SK-N-SH (cell line): ENCODE results near the gene SPRYD3. TPM values are rescaled to one million over a fixed set of nuclear protein-coding genes. Genes with fewer than 3 reads are reported as not detected.

Source experiments
- CTCF ChIA-PET: fragments of 300-600, 350-600 bp; formaldehyde crosslinking; extraction: SDS; loops from one replicate; lab custom pipeline; 2021; lab: Yijun Ruan, JAX
- POLR2A ChIA-PET: fragments of 350-600 bp; sonication (Branson Sonifier 250); formaldehyde crosslinking; extraction: SDS; loops from one replicate; lab custom pipeline; 2020; ENCODE audit warnings: antibody characterized with exemption, inconsistent platforms; lab: Yijun Ruan, JAX
- DNase-seq: peaks from one replicate; pipeline ENCODE4 v3.0.0; 2012
- H2AFZ ChIP-seq: fragments of 200-600 bp; sonication (generic); 2 replicates; pipeline ENCODE4 v1.8.1; 2016; ENCODE audit warnings: antibody characterized with exemption, mild to moderate bottlenecking, low read depth
- H3F3A ChIP-seq: fragments of 200-600 bp; sonication (generic); replicated peaks from 2 replicates; pipeline ENCODE3; 2016; ENCODE audit warnings: antibody characterized with exemption, mild to moderate bottlenecking; ENCODE audit not compliant: insufficient read depth
- H3K27ac ChIP-seq, 2 experiments: fragments of 200-500 bp in 1 of 2; fragments of 200-600 bp in 1 of 2; sonication (Bioruptor generic) in 1 of 2; sonication (generic), shearing (Covaris generic) in 1 of 2; 2 replicates each; pipeline versions ENCODE4 v1.5.1 to v1.6.1; 2014 to 2016; ENCODE audit warnings: low read depth in 2 of 2, inconsistent platforms in 1 of 2, low read length in 1 of 2, mild to moderate bottlenecking in 1 of 2, mixed read lengths in 1 of 2
- H3K27me3 ChIP-seq: fragments of 200-600 bp; sonication (generic), shearing (Covaris generic); 2 replicates; pipeline ENCODE4 v1.6.1; 2016; ENCODE audit warnings: mixed run types; ENCODE audit not compliant: insufficient read depth
- H3K36me3 ChIP-seq, 2 experiments: fragments of 200-500 bp in 1 of 2; fragments of 200-600 bp in 1 of 2; sonication (Bioruptor generic) in 1 of 2; sonication (generic) in 1 of 2; replicated peaks in 1 of 2; 2 replicates each; pipeline versions ENCODE3 to v1.5.1; 2014 to 2016; ENCODE audit warnings: low read length in 1 of 2, mild to moderate bottlenecking in 1 of 2; ENCODE audit not compliant: insufficient read depth in 2 of 2, control insufficient read depth in 1 of 2
- H3K4me1 ChIP-seq, 2 experiments: fragments of 200-500 bp in 1 of 2; fragments of 200-600 bp in 1 of 2; sonication (Bioruptor generic) in 1 of 2; sonication (generic), shearing (Covaris generic) in 1 of 2; 2 replicates each; pipeline versions ENCODE4 v1.5.1 to v1.6.1; 2014 to 2016; ENCODE audit warnings: low read depth in 1 of 2, low read length in 1 of 2, mixed run types in 1 of 2; ENCODE audit not compliant: insufficient read depth in 2 of 2, control insufficient read depth in 1 of 2
- H3K4me2 ChIP-seq: fragments of 200-600 bp; sonication (generic), shearing (Covaris generic); 2 replicates; pipeline ENCODE4 v1.6.1; 2017; ENCODE audit warnings: mixed run types
- H3K4me3 ChIP-seq, 2 experiments: fragments of 200-500 bp in 1 of 2; fragments of 200-600 bp in 1 of 2; sonication (Bioruptor generic) in 1 of 2; sonication (generic), shearing (Covaris generic) in 1 of 2; 2 replicates each; pipeline versions ENCODE4 v1.5.1 to v1.8.1; 2014 to 2016; ENCODE audit warnings: low read depth in 2 of 2, inconsistent platforms in 1 of 2, low read length in 1 of 2, mild to moderate bottlenecking in 1 of 2, mixed read lengths in 1 of 2, moderate library complexity in 1 of 2
- H3K79me2 ChIP-seq: fragments of 200-600 bp; sonication (generic); 2 replicates; pipeline ENCODE4 v1.8.1; 2017; ENCODE audit warnings: mild to moderate bottlenecking; ENCODE audit not compliant: insufficient read depth
- H3K9ac ChIP-seq: fragments of 200-600 bp; sonication (generic); 2 replicates; pipeline ENCODE4 v1.6.1; 2017; ENCODE audit warnings: mixed run types
- H3K9me2 ChIP-seq: fragments of 200-600 bp; sonication (generic); 2 replicates; pipeline ENCODE4 v1.6.1; 2017; ENCODE audit warnings: mixed run types
- H3K9me3 ChIP-seq: fragments of 200-600 bp; sonication (generic); 2 replicates; pipeline ENCODE4 v1.6.1; 2017; ENCODE audit warnings: mixed run types, mild to moderate bottlenecking, moderate library complexity
- H4K20me1 ChIP-seq: fragments of 200-600 bp; sonication (generic); 2 replicates; pipeline ENCODE4 v1.6.1; 2017; ENCODE audit warnings: mild to moderate bottlenecking, mixed run types; ENCODE audit not compliant: insufficient read depth
- CTCF ChIP-seq: fragments of 200-600 bp; sonication (generic); IDR thresholded peaks from 2 replicates; pipeline ENCODE4 v1.6.1; 2017; ENCODE audit warnings: antibody characterized with exemption, mild to moderate bottlenecking, moderate library complexity
- ELF1 ChIP-seq: IDR thresholded peaks from 2 replicates; pipeline ENCODE4 v1.4.0; 2012
- EP300 ChIP-seq, 2 experiments: IDR thresholded peaks; 2 replicates each; pipeline versions ENCODE4 v1.4.0 to v1.6.1; 2012; ENCODE audit warnings: borderline replicate concordance in 1 of 2, low read depth in 1 of 2, low read length in 1 of 2
- EZH2phosphoT487 ChIP-seq: fragments of 200-600 bp; sonication (generic); IDR thresholded peaks from 2 replicates; pipeline ENCODE4 v1.6.1; 2017; ENCODE audit warnings: low read depth, mixed run types, mild to moderate bottlenecking, antibody characterized with exemption, moderate library complexity, borderline replicate concordance
- FOXM1 ChIP-seq: IDR thresholded peaks from 2 replicates; pipeline ENCODE4 v1.4.0; 2012; ENCODE audit warnings: low read depth, mild to moderate bottlenecking
- GATA2 ChIP-seq: sonication (generic); formaldehyde crosslinking; IDR thresholded peaks from 2 replicates; pipeline ENCODE4 v1.5.0; 2020; ENCODE audit warnings: mild to moderate bottlenecking, missing genetic modification reagents
- JUND ChIP-seq: IDR thresholded peaks from 2 replicates; pipeline ENCODE4 v1.4.0; 2012
- MEF2A ChIP-seq: IDR thresholded peaks from 2 replicates; pipeline ENCODE4 v1.4.0; 2012; ENCODE audit warnings: low read depth, borderline replicate concordance
- MXI1 ChIP-seq: IDR thresholded peaks from 2 replicates; pipeline ENCODE4 v1.6.1; 2012; ENCODE audit warnings: mild to moderate bottlenecking, low read depth, low read length, improper control_type of control experiment
- NFIC ChIP-seq: IDR thresholded peaks from 2 replicates; pipeline ENCODE4 v1.4.0; 2012; ENCODE audit warnings: borderline replicate concordance
- NRF1 ChIP-seq: IDR thresholded peaks from 2 replicates; pipeline ENCODE4 v1.6.1; 2012; ENCODE audit warnings: low read depth, mild to moderate bottlenecking, low read length
- POLR2AphosphoS5 ChIP-seq: IDR thresholded peaks from 2 replicates; pipeline ENCODE4 v1.6.1; 2012; ENCODE audit warnings: low read depth, low read length
- RAD21 ChIP-seq: IDR thresholded peaks from 2 replicates; pipeline ENCODE4 v1.6.1; 2012; ENCODE audit warnings: mild to moderate bottlenecking, low read length
- SMC3 ChIP-seq: IDR thresholded peaks from 2 replicates; pipeline ENCODE4 v1.6.1; 2012; ENCODE audit warnings: low read depth, low read length, improper control_type of control experiment
- TAF1 ChIP-seq: IDR thresholded peaks from 2 replicates; pipeline ENCODE4 v1.6.1; 2012; ENCODE audit warnings: low read depth, mild to moderate bottlenecking, low read length, moderate library complexity, borderline replicate concordance
- TCF12 ChIP-seq: IDR thresholded peaks from 2 replicates; pipeline ENCODE4 v1.4.0; 2012
- YY1 ChIP-seq: IDR thresholded peaks from 2 replicates; pipeline ENCODE4 v1.4.0; 2012; ENCODE audit warnings: low read depth, mild to moderate bottlenecking
- WGBS: methylation state at CpG from one replicate; pipeline ENCODE4 v1.1.6; 2017; ENCODE audit warnings: low lambda C conversion rate; 5-methylcytosine and 5-hydroxymethylcytosine counted together
- polyA plus RNA-seq, 3 experiments: library from polyadenylated mRNA; depleted of rRNA; stranded (reverse); fragments of >200 nt; gene quantifications; 2 replicates each; pipeline ENCODE4 v1.2.3, GENCODE V29; 2012
- TF ChIP-seq, protein P1 (sequence below): IDR thresholded peaks from 2 replicates; pipeline ENCODE4 v1.4.0; 2012; ENCODE audit warnings: low read depth, borderline replicate concordance
- TF ChIP-seq, protein P2 (sequence below): IDR thresholded peaks from 2 replicates; pipeline ENCODE4; 2012
- TF ChIP-seq, protein P3 (sequence below): fragments of 150-350 bp; IDR thresholded peaks from 2 replicates; pipeline ENCODE4 v1.6.1; 2016; ENCODE audit warnings: mild to moderate bottlenecking, low read depth, low read length
- TF ChIP-seq, protein P4 (sequence below): fragments of 150-350 bp; IDR thresholded peaks from 2 replicates; pipeline ENCODE4 v1.6.1; 2017; ENCODE audit warnings: antibody characterized with exemption, low read length, low read depth, borderline replicate concordance
- TF ChIP-seq, protein P5 (sequence below): IDR thresholded peaks from 2 replicates; pipeline ENCODE4 v1.4.0; 2012; ENCODE audit warnings: low read depth, borderline replicate concordance

SPRYD3 gene
- polyA plus RNA-seq, 1 of the 3 experiments (the other 2 are of a cell fraction) = 20.3 TPM

GRCh38 chr12:53068811-53069585 lies 10.2 kb downstream of the SPRYD3 start (continued):
- TF ChIP-seq RAD21 = no peak
- TF ChIP-seq, protein P1, sequence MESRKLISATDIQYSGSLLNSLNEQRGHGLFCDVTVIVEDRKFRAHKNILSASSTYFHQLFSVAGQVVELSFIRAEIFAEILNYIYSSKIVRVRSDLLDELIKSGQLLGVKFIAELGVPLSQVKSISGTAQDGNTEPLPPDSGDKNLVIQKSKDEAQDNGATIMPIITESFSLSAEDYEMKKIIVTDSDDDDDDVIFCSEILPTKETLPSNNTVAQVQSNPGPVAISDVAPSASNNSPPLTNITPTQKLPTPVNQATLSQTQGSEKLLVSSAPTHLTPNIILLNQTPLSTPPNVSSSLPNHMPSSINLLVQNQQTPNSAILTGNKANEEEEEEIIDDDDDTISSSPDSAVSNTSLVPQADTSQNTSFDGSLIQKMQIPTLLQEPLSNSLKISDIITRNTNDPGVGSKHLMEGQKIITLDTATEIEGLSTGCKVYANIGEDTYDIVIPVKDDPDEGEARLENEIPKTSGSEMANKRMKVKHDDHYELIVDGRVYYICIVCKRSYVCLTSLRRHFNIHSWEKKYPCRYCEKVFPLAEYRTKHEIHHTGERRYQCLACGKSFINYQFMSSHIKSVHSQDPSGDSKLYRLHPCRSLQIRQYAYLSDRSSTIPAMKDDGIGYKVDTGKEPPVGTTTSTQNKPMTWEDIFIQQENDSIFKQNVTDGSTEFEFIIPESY = no peak
- no peak for TF ChIP-seq MEF2A
- no peak for TF ChIP-seq FOXM1
- TF ChIP-seq CTCF = no peak
- TF ChIP-seq TAF1 = no peak

DNA sequence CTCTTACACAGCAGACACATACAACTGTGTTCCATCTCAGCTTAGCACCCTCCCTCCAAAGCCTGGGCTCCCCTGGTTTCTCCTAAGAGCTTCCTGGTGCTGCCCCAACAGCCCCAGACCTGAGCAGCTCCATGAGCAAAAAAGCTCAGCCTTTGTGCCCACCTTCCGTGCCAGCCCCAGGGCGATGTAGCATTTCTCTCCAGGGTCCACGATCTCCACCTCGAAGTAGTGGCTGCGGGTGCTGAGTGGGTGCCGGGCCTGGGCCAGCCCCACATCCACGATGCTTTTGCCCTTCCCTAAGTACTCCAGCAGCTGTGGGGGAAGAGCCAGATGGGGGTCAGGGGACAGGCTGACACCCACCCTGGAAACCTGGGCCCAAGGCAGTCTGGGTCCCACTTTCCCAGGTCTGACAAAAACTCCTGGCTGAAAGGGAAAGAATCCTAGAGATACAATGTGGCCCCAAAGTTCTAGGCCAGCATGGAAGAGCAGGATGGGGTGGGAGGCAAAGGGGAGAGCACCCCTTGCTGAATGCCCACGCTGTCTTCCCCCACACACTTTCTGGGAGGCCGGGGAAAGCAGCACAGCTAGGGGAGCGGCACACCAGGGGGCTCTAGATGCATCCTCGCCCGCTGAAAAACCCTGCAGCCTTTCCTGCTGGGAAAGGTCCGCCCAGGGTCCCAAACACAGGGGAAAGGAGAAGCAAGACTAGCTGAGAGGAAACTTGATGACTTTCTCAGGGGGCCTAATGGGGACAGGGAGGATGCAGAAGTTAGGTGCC lies 11.0 kb downstream of the SPRYD3 start:
- Histone ChIP-seq H3K27ac (peak overlapping the region in 1 of 2 experiments; percentile 66; a peak in 2 of 4 replicates), H3K27me3 (no peaks in the 10 kb centered on the region), H3K36me3 (peaks cover 3 to 8% of the 10 kb centered on the region in 2 experiments), H3K4me3 (no peak overlapping the region), H3K9me2 (no peaks in the 10 kb centered on the region), H3F3A (peaks cover 37% of the 10 kb centered on the region), H4K20me1 (no peaks in the 10 kb centered on the region), H3K4me2 (no peak overlapping the region), H2AFZ (no peak overlapping the region), H3K79me2 (0 out of 2 replicates have a peak, but pooled peaks cover 6% of the 10 kb centered on the region), H3K4me1 (peaks cover 27 to 39% of the 10 kb centered on the region in 2 experiments), H3K9ac (no peak overlapping the region), H3K9me3 (no peaks in the 10 kb centered on the region)
- ChIA-PET CTCF (interaction anchor here (1.0 to 14.5 kb wide), 9 partner anchors 11 to 145 kb away, joined by 3 to 385 read pairs (median 23); partner anchors contain the start of genes IGFBP6, SOAT2, SPRYD3 and TNS2), POLR2A (interaction anchor here (1.2 to 2.1 kb wide), 3 partner anchors 11 to 14 kb away, joined by 3 to 5 read pairs (median 4); partner anchors contain the start of gene SPRYD3)
- DNase-seq = no peak
- WGBS = 95% methylated on average over 10 of the region's 13 CpGs
- TF ChIP-seq YY1 = no peak
- TF ChIP-seq SMC3 = no peak
- TF ChIP-seq, protein P2, sequence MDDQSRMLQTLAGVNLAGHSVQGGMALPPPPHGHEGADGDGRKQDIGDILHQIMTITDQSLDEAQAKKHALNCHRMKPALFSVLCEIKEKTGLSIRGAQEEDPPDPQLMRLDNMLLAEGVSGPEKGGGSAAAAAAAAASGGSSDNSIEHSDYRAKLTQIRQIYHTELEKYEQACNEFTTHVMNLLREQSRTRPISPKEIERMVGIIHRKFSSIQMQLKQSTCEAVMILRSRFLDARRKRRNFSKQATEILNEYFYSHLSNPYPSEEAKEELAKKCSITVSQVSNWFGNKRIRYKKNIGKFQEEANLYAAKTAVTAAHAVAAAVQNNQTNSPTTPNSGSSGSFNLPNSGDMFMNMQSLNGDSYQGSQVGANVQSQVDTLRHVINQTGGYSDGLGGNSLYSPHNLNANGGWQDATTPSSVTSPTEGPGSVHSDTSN = no peak
- no peak for TF ChIP-seq FOXM1
- no peak for TF ChIP-seq EP300 (IDR thresholded peaks at IDR 0.05; ENCODE audit: borderline replicate concordance in 1 of 2, low read depth in 1 of 2, low read length in 1 of 2)
- no peak for TF ChIP-seq JUND
- TF ChIP-seq, protein P3, sequence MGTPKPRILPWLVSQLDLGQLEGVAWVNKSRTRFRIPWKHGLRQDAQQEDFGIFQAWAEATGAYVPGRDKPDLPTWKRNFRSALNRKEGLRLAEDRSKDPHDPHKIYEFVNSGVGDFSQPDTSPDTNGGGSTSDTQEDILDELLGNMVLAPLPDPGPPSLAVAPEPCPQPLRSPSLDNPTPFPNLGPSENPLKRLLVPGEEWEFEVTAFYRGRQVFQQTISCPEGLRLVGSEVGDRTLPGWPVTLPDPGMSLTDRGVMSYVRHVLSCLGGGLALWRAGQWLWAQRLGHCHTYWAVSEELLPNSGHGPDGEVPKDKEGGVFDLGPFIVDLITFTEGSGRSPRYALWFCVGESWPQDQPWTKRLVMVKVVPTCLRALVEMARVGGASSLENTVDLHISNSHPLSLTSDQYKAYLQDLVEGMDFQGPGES = no peak
- TF ChIP-seq EZH2phosphoT487 = no peak
- TF ChIP-seq, protein P4, sequence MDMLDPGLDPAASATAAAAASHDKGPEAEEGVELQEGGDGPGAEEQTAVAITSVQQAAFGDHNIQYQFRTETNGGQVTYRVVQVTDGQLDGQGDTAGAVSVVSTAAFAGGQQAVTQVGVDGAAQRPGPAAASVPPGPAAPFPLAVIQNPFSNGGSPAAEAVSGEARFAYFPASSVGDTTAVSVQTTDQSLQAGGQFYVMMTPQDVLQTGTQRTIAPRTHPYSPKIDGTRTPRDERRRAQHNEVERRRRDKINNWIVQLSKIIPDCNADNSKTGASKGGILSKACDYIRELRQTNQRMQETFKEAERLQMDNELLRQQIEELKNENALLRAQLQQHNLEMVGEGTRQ = no peak
- TF ChIP-seq ELF1 = no peak
- no peak for TF ChIP-seq POLR2AphosphoS5
- no peak for TF ChIP-seq NRF1
- TF ChIP-seq TCF12 = no peak
- no peak for TF ChIP-seq NFIC
- no peak for TF ChIP-seq MXI1
- TF ChIP-seq, protein P5, sequence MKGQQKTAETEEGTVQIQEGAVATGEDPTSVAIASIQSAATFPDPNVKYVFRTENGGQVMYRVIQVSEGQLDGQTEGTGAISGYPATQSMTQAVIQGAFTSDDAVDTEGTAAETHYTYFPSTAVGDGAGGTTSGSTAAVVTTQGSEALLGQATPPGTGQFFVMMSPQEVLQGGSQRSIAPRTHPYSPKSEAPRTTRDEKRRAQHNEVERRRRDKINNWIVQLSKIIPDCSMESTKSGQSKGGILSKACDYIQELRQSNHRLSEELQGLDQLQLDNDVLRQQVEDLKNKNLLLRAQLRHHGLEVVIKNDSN = no peak
- no peak for TF ChIP-seq GATA2 (CRISPR knock-in tag)
- TF ChIP-seq, all 33 proteins: peak for 0
